OCI-LY3 (cell line): ENCODE data around the gene EPHA2.

Experiments
- EZH2phosphoT487 ChIP-seq: fragments of 200-600 bp; shearing (Covaris generic); IDR thresholded peaks from 2 replicates; pipeline ENCODE4 v1.6.1; 2018; ENCODE audit warnings: antibody characterized with exemption, mixed run types, low read depth
- TF ChIP-seq, protein P1 (sequence below): fragments of 200-600, 300-600 bp; sonication (generic); IDR thresholded peaks from 2 replicates; pipeline ENCODE4 v1.5.1; 2014; ENCODE audit warnings: antibody characterized with exemption, low read length, low read depth

DNA sequence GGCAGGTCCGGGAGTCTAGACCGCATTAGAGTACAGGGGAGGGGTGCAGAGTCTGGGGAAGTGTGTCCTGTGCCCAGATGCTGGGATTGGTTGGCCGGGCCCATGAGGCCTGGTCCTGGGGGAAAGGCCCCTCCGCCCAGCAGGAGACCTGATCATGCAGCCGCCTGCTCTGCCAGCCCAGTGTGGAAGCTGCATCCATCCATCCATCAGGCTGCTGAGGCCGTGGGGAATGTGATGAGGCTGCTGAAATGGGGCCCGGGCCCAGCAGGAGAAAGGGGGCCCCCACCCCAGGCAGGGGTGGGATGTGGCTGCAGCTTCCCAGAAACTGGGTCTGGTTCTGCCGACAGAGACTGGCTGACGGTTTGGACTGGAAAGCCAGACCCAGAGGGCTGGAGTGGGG lies 37.2 kb downstream of the EPHA2 start:
- TF ChIP-seq, protein P1, sequence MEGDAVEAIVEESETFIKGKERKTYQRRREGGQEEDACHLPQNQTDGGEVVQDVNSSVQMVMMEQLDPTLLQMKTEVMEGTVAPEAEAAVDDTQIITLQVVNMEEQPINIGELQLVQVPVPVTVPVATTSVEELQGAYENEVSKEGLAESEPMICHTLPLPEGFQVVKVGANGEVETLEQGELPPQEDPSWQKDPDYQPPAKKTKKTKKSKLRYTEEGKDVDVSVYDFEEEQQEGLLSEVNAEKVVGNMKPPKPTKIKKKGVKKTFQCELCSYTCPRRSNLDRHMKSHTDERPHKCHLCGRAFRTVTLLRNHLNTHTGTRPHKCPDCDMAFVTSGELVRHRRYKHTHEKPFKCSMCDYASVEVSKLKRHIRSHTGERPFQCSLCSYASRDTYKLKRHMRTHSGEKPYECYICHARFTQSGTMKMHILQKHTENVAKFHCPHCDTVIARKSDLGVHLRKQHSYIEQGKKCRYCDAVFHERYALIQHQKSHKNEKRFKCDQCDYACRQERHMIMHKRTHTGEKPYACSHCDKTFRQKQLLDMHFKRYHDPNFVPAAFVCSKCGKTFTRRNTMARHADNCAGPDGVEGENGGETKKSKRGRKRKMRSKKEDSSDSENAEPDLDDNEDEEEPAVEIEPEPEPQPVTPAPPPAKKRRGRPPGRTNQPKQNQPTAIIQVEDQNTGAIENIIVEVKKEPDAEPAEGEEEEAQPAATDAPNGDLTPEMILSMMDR, result no peak
- no peak for TF ChIP-seq EZH2phosphoT487
